GM04504 (cell line): Measurements from ENCODE around the gene EGFL7.

Experiments used
- DNase-seq: peaks from one replicate; pipeline ENCODE4 v3.0.0-alpha.2; 2012; ENCODE audit warnings: low read depth

EGFL7 gene

DNA sequence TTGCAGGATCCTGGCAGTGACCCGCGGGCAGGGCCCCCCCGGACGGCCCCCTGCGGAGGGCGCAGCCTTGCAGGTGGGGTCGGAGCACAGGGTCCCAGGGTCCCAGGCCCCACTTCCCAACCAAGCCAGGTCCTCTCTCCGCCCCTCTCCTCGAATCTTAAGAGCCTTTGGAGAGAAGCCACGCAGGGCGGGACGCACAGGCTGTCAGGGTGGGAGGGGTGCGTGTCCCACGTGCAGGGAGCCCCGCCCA lies 18.4 kb upstream of the EGFL7 start:
- DNase-seq = no peak

DNA sequence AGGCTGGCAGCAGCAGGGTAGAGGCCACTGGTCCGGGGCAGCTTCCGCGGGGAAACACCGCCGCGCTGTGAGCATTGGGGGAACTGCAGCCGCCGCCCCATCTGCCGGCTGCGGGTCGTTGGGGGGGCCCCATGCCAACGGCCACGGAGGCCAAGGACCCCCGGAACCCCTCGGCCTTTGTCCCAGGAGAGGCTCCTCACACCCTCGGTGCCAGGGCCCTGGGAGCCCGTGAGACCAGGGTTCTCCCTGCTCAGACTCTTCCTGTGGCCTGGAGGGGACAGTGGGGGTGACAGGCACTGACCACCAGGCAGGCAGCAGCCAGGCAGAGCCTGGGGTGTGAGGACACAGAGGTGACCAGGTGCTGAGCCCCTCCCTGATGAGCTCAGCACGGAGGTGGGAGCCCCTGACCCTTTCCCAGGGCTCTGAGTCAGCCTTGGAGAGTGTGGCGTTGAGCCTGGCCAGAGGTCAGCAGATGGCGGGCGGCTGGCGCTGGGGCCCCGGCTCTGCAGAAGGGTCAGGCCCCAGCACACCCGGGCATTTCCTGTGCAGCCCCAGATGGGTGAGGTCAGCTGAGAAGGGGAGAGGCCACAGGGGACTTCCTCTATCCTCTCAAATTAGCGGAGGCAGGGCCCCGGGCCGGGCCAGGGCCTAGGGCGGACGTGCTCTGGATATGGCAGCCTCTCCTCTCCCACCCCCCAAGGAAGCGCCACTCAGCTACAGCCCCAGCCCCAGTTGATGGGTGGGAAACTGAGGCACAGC lies 17.9 kb upstream of the EGFL7 start:
- DNase-seq = peak; percentile 25

DNA sequence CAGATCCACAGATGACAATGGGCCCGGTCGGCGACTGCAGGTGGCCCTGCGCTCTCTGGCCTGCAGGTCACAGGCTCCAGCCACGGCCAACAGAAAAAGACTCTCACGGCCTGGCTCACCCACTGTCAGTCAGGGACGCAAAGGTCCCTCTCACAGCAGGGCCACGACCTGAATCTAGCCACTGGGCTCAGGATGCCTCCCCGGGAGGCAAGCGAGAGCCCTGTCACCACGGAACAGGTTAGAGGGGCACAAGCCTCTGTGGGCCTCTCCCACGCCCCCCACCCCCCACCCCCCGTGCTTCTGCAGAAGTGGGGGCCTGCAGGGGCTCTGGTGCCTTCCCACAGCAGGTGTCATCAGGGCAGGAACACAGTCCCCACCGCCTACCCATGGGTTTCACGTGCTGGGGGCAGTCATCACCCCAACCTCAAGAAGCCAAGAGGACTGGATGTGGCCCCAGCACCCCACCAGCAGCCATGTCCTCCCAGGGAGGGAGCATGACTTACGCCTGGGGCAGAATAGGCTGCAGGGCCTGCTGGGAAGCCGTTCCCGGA lies 17.3 kb upstream of the EGFL7 start:
- DNase-seq = no peak

DNA sequence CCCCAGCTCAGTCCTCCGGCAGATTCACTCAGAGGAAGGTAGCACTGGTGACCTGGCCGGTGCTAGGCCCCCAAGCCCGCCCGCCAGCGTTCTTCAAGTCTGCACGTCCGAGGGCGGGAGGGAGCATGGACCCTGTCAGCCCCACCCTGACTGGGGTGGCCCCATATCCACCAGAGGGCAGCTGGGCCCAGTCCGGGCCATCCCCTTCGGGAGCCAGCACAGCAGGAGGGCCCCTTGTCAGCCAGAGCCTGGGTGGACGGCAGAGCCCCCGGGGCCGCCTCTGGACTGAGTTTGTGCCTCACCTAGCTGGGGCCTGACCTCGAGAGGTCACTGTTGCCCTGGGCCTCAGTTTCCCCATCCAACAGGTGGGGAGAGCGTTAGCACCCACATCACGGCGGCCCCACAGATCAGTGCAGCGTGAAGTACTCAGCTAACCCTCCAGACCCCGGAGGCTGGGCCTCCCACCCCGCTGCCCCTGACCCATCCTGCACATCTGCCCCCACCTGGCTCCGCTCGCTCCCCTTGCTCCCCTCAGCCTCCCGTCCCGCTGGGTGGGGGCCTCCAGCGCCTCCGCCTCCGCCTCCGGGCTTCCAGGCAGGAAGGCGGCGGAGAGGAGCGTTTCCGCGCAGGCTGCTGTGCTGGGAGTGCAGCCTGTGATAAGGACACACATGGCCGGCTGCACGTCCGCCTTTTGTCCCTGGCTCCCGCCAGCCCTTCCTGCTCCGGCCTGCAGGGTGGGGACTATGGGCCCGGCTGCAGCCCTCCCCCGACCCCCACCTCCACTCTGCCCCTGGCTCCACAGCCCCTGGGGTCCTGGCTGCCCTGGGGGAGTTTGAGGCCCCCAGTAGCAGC lies 16.6 kb upstream of the EGFL7 start:
- DNase-seq = no peak

DNA sequence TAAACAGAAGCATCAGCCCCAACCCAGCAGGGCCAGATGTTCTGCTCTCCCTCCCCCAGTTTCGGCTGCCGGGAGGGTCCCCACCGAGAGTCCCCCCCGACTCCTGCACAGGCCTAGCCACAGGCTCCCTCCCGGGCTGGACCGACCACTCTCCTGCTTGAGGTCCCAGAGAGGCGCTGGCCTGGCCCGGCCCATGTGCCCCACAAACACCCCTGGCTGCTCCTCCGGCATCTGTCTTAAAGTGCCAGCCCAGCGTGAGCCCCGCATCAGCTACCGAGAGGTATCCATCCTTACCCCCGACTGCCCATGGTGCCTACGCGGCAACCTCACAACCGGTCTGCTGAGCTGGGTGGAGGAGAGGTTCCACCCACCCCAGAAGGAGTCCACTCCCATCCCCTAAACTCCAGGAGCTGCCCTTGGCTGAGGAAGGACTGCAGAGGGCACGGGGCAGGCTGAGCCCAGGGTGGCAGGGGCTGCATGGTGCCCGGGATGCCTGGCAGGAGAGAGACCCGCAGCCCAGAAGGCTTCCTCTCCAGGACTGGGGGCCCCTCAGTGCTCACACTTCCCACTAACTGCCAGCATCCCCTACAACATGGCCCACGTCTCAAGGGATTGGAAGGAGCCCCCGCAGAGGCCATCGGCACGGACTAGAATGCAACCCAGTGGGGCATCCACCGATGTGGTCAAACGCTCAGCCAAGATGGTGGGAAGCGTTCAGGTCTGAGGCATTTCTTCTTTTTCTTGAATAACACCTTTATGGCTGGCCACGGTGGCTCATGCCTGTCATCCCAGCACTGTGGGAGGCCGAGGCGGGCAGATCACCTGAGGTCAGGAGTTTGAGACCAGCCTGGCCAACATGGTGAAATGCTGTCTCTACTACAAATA lies 15.6 kb upstream of the EGFL7 start:
- DNase-seq = no peak

DNA sequence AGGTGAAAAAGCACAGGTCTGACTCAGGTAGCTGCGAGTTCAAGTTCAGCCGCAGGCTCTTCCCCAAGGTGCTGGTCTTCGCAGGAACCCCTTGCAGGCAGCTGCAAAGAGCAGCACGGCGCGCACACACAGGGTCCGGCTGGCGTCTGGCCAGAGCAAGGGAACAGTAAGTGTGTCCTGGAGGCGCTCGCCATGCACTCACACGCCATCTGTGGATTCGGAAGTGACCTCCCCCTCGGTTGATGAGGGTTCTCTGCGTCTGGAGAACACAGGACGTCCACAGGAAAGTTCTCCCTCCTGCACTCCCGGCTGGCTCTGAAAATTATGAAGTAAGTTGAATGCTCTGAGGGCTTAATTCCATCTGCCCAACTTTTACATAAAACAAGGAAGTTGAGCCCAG lies 14.0 kb upstream of the EGFL7 start:
- DNase-seq = no peak

DNA sequence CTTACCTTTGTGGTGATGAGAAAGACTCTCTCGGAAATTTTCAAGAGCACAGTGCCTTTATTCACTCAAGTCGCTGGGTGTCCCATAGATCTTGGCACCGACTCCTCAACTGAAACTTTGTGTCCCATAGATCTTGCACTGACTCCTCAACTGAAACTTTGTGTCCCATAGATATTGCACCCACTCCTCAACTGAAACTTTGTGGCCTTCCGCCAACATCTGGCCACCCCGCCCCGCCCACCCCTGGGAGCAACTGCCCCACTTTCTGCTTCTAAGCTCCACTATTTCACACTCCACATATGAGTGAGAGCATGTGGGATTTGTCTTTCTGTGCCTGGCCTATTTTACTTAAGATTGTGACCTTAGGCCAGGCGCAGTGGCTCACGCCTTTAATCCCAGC lies 12.7 kb upstream of the EGFL7 start:
- no peak for DNase-seq

DNA sequence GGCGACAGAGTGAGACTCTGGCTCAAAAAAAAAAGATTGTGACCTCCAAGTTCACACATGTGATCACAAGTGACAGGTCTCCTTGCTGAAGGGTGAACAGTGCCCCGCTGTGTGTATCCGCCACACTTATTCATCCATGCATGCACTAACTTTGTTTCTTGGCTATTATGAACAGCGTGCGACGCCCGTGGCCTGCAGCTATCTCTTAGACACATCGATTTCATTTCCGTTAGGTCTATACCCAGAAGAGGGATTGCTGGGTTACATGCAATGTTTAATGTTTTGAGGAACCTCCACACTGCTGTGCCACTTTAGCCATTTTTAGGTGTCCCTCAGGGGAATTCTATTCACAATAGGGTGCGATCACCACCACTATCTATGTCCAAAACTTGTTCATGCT lies 12.1 kb upstream of the EGFL7 start:
- DNase-seq = no peak

DNA sequence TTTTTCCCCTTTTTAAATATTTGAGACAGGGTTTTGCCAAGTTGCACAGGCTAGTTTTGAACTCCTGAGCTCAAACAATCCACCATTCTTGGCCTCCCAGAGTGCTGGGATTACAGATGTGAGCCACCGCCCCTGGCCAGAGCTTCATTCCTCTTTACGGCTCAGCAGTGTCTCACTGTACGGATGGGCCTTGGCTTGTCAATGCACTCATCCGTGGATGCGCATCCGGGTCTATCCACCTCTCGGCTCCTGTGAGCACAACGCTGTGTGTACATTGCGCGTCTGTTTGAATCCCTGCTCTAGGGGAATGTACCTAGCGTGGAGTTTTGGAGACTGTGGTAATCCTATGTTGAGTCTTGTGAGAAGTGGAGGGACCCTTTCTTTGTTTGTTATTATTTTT lies 10.9 kb upstream of the EGFL7 start:
- no peak for DNase-seq

DNA sequence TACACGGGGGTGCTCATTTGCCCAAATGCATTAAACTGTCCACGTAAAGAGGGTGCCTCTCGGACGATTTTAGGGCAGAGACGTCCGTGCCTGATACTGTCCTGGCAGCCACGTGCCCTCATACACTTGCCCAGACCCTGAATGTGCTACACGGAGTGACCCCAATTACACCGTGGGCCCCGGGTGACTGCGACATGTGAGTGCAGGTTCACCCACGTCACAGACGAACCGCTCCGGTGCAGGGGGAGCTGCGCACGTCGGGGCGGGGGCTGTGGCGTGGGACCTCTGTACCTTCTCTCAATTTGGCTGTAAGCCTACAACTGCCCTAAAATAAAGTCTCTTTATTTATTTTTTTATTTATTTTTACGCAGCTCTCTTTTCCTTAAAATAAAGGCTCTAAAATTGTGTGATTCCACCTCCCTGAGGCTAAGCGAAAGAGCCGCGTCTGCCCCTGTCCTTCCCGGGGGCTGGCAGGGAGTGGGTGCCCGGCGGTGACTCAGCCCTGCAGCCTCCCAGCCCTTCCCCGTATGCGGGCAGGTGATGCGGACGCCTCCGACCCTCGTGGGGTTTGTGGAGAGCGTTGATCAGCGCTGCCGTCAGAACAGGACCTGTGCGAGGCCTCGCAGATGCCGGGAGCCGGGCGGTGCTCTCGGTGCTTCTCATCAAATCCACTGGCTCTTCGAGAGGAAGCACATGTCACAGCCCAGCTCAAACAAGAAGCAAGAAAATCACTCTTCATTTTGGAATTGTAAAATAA lies 9.2 kb upstream of the EGFL7 start:
- DNase-seq = no peak

DNA sequence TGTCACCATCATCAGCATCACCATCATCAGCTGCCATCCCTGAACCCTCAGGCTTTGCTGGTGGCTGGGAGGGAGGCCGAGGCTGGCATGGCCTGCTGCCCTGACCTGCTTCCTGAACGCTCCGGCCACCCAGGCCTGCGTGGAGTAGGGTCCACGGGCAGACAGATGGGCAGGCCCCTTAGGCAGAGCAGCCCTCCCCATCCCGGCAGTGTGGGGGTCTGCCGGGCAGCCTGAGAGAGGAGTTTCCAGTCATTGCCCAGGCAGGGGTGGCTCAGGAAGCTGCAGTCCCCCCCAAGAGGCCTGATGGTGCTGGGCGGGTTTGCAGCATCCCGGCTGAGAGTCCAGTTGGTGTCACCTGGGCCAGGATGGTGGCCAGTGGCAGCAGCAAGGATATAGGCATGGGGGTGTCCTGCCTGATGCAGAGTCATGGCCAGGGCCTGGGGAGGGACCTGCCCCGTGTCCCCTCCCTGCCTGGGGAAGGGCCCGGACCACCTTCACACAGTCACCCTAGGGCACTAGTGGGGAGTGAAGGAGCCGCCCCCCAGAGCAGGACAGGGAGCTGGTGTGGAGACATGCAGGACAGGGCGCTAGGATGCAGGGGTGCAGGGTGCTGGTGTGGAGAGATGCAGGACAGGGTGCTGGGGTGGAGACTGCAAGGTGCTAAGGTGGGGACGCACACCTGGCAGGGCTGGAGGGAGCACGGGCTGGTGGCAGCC lies 7.7 kb upstream of the EGFL7 start:
- no peak for DNase-seq

DNA sequence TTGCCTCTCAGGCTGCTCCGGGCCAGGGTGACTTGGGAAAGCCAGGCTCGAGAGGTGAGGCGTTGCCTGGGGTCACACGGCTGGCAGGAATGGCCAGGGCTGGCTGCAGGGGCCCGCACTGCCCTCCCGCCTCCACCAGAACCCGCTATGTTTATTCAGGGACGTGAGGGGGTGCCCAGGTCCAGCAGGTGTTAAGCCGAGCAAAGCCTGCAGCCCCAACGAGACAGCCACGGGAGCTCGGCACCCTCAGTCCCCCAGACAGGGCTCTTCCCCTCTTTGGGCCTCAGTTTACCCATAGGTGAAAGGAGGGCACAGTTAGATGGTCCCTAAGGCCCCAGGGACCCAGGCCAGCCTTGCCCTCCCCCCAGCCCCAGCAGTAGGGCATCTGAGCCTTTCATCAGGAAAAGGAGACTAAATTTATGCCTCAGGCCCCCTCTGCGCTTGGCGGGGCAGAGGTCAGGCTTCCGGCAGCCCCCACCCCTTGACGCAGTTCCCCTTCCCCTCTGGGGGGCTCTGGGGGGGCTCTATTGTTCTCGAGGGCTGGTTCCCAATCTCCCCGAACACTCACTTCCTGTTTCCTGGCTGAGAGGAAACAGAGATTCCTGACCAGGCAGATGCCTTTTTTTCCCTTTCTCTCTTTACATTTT lies 7.1 kb upstream of the EGFL7 start:
- DNase-seq = no peak

DNA sequence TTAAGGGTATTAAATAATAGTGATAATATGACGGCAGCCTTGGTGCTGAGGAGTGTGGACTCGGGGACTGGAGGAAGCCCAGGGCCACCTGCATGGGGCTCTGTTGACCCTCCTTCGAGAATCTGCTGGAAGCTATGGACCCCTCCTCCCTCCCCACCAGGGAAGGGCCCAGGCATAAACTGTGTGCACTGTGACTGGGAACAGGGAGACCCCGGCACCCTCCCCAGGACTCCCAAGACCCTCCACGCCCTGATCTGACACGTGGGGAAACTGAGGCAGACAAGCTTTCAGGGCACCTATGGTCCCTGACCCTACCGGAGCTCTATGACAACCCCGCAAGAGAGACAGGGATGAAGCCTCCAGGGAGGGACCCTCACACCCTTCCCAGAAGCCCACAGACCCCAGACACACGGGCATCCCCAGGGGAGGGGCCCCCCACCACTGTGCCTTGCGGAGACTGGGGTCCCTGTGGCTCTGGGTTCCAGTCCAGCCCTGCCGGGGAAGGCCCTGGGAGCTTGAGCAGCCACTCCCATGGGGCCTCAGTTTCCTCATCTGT lies 6.5 kb upstream of the EGFL7 start:
- no peak for DNase-seq

DNA sequence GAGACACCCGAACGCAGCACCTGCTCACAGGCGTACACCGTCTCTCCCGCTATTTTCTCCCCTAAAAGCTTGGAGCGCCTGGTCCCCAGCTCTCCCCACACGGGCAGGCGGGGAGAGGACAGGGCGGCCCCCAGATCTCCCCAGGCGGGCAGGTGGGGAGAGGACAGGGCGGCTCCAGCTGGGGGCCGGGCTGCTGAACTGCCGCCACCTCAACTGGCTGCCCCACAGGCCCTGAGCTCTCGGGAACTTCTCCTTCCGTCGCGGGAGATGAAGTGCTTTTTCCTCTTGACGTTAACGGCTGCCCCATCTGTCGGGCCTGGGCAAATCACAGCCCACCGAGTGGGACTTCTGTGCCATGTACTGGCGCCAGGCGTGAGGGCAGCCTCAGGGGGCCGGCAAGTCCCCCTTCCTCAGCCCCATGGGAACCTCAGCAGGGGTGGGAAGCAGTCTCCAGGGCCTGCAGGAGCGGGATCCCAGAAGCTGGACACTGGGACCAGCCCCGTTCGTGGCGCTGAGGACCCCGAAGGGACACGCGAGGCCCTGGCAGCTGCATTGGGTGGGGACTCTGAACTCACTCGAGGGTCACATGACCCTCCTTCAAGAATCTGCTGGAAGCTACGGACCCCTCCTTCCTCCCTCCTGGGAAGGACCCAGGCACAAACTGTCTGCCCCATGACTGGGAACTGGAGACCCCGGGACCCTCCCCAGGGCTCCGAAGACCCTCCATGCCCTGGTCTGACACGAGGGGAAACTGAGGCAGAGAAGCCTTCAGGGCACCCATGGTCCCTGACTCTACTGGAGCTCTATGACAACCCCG lies 5.7 kb upstream of the EGFL7 start:
- no peak for DNase-seq

DNA sequence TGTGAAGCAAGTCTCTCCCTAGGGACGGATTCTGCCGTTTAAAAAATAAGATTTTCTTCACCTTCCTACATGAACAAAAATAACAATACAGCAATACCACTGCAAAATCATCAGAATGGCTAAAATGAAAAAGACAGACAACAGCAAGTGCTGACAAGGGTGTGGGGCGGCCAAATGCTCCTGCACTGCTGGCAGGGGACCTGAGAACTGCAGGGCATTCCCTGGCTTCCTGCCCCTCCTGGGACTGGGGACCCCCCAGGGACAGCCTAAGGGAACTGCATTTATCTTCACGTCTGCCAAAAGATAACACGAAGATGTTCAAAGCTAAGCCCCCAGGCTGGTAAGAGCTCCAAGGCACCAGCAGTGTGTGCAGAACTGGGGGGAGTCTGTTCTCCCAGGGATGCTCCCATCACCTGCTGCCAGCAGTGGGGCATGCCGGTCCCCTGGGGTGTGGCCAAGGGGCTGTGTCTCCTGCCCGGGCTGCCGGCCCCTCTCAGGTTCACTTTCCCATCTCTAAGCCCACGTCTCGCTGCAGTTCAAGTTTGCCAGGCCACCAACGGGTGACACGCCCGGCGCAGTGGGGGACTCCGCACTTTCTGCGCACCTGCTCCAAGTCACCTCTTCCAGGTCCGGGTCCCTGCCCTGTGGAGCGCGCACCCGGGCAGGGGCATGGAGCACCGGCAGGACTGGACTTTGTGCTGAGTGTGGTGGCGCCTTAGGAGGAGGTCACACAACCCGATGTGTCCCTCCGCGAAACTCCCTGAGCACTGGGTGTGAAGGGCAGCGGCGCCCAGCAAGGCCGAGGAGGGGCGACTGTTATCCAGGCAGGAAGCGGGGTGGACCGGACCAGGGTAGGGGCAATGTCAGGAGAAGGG lies 4.5 kb upstream of the EGFL7 start:
- DNase-seq = no peak

DNA sequence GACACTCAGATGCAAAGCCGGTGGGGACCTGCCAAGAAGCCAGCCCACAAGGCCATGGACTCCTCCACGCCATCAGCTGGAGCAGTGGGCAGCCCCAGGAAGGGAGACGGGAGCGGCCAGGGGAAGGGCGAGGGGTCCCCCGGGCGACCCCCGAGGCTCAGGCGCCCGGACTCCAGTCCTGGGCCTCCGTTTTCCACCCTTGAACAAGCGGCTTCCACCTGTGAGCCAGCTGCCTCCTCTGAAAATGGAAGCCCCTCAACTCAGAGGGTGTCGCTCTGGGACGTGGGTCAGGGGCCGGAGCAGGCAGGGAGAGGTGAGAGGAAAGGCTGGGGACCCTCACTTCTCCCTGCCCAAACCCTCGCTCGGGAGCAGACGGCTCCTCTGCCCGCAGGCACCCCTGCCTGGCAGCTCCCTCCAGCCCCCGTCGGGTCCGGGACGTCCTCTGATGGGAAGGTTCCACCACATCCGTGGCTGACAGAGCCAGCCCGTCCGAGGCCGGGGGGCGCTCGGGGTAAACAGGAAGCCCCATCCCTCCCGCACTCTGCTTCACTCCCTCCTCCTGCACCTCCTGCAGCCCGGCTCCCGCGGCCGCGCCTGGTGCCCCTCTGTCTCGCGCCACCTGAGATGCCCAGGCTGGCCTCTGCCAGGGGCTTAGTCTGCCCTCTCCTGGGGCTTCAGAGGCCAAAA lies 3.7 kb upstream of the EGFL7 start:
- DNase-seq = no peak

DNA sequence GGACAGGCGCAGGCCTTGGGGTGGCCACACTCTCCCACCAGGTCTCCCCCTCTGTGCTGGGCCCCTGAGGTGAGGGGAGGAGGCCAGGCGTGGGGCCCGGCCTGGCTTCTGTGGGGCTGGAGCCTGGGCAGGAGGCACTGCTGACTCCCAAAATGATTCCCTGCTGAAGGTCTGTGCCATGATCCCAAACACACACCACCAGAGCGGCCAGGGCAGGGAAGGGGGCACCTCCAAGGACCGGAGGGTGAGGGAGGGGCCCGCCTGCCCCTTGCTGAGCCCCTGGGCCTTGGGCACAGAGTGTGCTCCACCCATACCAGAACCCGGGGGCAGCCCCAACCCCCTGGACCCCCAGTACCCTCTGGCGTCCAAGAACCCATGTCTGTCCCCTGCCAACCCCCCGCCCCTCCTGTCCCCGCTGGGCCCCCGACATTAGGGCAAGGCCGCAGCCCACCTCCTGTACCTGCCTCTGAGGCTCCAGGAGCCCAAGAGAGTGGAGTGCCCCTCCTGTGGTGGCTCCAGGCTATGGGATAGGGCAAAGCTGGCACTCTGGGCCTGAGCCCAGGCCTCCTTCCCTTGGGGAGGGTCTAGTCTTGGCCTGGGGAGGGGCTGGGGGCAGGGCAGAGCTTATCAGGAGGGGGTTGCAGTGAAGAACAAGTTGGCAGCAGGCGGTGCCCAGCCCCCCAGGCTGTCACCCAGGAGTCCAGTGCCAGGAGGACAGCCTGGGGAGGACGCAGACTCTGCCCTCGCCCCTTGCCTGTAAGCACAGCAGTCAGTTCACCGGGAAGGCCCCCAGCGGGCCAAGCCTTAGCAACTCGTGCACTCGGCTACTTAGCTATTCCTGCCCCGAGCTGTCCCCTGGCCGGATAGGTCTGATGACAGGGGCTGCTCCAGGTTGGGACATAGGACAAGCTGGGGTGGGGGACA lies 2.6 kb upstream of the EGFL7 start:
- no peak for DNase-seq
